Measurements from ENCODE around the gene RIPOR1.

GRCh38 chr16:67483731-67484525, 44.7 kb upstream of the RIPOR1 start:
- no peak for TF ChIP-seq CTCF (conservative IDR thresholded peaks at IDR 0.05)
- TF ChIP-seq ZFX (IDR thresholded peaks at IDR 0.05) = no peak
